ENCODE measurements around the gene P2RY1. TPM values are rescaled to one million over a fixed set of nuclear protein-coding genes. Genes with fewer than 3 reads are reported as not detected.

Gene P2RY1
- total RNA-seq, 1 experiment from 2014 or later: 6.3 TPM

GRCh38 chr3:152853196-152853595 is 18.3 kb downstream of the P2RY1 start:
- no peaks in the 10 kb centered on the region for H3K4me1 Mint-ChIP-seq
- H2BK120ac ChIP-seq (ENCODE audit: low read depth, low read length, poor library complexity, severe bottlenecking): no peak overlapping the region
- no peak overlapping the region for H3K27ac Mint-ChIP-seq

More at GRCh38 chr3:152853196-152853595, 18.3 kb downstream of the P2RY1 start:
- Histone ChIP-seq H4K91ac (ENCODE audit: insufficient read length, low read depth, low read length) (no peak overlapping the region), H3K9ac (ENCODE audit: extremely low read depth, insufficient read length, low read length) (no peak overlapping the region), H4K8ac (replicated peaks; ENCODE audit: insufficient read length, low read depth, low read length) (no peak overlapping the region), H3K27ac (ENCODE audit: insufficient read length, low read depth, low read length) (no peak overlapping the region), H3K23ac (ENCODE audit: insufficient read length, low read depth, low read length) (no peak overlapping the region), H2AFZ (ENCODE audit: low read length) (no peak overlapping the region), H2BK12ac (ENCODE audit: insufficient read length, low read depth, low read length) (no peak overlapping the region), H2BK5ac (ENCODE audit: insufficient read length, low read length) (no peak overlapping the region), H3K9me3 (ENCODE audit: control insufficient read depth, low read depth, low read length) (no peaks in the 10 kb centered on the region), H3K23me2 (ENCODE audit: insufficient read length, low read depth, low read length, poor library complexity, severe bottlenecking) (no peaks in the 10 kb centered on the region), H3K4ac (ENCODE audit: low read depth, low read length) (no peak overlapping the region), H3K79me2 (ENCODE audit: insufficient read depth, low read length) (no peaks in the 10 kb centered on the region), H3K27me3 (ENCODE audit: insufficient read depth, low read length) (no peaks in the 10 kb centered on the region), H2BK15ac (ENCODE audit: low read depth, low read length) (no peak overlapping the region), H4K20me1 (ENCODE audit: control insufficient read depth, insufficient read depth, insufficient read length) (no peaks in the 10 kb centered on the region), H2AK5ac (ENCODE audit: insufficient read length, low read length) (no peak overlapping the region), H3K4me2 (ENCODE audit: insufficient read depth, insufficient read length, low read length) (no peak overlapping the region), H3K4me1 (ENCODE audit: insufficient read depth, low read length) (no peaks in the 10 kb centered on the region), H2BK20ac (ENCODE audit: low read depth, low read length, poor library complexity, severe bottlenecking) (no peak overlapping the region), H3K56ac (ENCODE audit: insufficient read length, low read depth, low read length) (no peak overlapping the region), H4K5ac (ENCODE audit: insufficient read length, low read depth, low read length) (no peak overlapping the region), H3T11ph (ENCODE audit: low read length) (no peak overlapping the region), H3K14ac (ENCODE audit: insufficient read depth, low read length) (no peak overlapping the region), H3K79me1 (ENCODE audit: insufficient read depth, low read depth, low read length, poor library complexity, severe bottlenecking) (no peaks in the 10 kb centered on the region), H3K18ac (ENCODE audit: insufficient read length, low read depth, low read length) (no peak overlapping the region)
- no CpG with 5 or more reads among the region's 2 CpGs for WGBS (ENCODE audit: extremely low coverage, insufficient read length, low lambda C conversion rate)
- no peak for TF ChIP-seq CTCF (conservative IDR thresholded peaks at IDR 0.05)
- no peak for DNase-seq
- Mint-ChIP-seq H3K27me3 (ENCODE audit: low read depth) (no peaks in the 10 kb centered on the region), H3K4me3 (no peak overlapping the region), H3K36me3 (ENCODE audit: insufficient read depth in 1 of 3, low read depth in 3 of 3) (peaks cover 7 to 35% (median 30%) of the 10 kb centered on the region in 3 experiments), H3K9me3 (peaks cover 23 to 27% of the 10 kb centered on the region in 2 experiments)
